OCI-LY7 (cell line): ENCODE measurements around the gene SHROOM3. TPM values are rescaled to one million over a fixed set of nuclear protein-coding genes. Genes with fewer than 3 reads are reported as not detected.

Experiments used
- BruUV-seq: library from RNA; stranded (reverse); fragments of 400-500 nt; replicated peaks from 2 replicates; lab custom pipeline; 2021; lab: Mats Ljungman, UMichigan
- CTCF ChIA-PET: fragments of 300-600 bp; sonication (Branson Sonifier 250); formaldehyde crosslinking; loops from one replicate; lab custom pipeline; 2022; ENCODE audit warnings: antibody characterized with exemption; ENCODE audit not compliant: unreplicated experiment; lab: Charles Lee
- POLR2A ChIA-PET: fragments of 300-600 bp; sonication (Branson Sonifier 250); formaldehyde crosslinking; loops from one replicate; lab custom pipeline; 2022; ENCODE audit warnings: antibody characterized with exemption; lab: Charles Lee
- DNase-seq: peaks from one replicate; pipeline ENCODE4 v3.0.0-alpha.2; 2015; ENCODE audit warnings: low spot score
- H2AFZ ChIP-seq: fragments of 200-600 bp; sonication (generic), shearing (Covaris generic); 2 replicates; pipeline ENCODE4 v1.6.1; 2014; ENCODE audit warnings: mild to moderate bottlenecking, antibody characterized with exemption, low read length, moderate library complexity
- H3K27ac ChIP-seq: fragments of 200-600 bp; sonication (generic); 2 replicates; pipeline ENCODE4 v1.5.1; 2014; ENCODE audit warnings: mixed run types, low read depth, mild to moderate bottlenecking, moderate library complexity, low read length, inconsistent platforms; ENCODE audit not compliant: poor library complexity, severe bottlenecking
- H3K36me3 ChIP-seq: fragments of 200-600 bp; sonication (generic); 2 replicates; pipeline ENCODE4 v1.6.1; 2014; ENCODE audit warnings: mild to moderate bottlenecking, antibody characterized with exemption, low read length, moderate library complexity, mixed read lengths; ENCODE audit not compliant: insufficient read depth
- H3K4me1 ChIP-seq: fragments of 200-600 bp; sonication (generic); 2 replicates; pipeline ENCODE4 v1.5.1; 2014; ENCODE audit warnings: mild to moderate bottlenecking, low read length; ENCODE audit not compliant: insufficient read depth, poor library complexity, severe bottlenecking
- H3K4me2 ChIP-seq: fragments of 200-600 bp; sonication (generic); 2 replicates; pipeline ENCODE4 v1.6.1; 2014; ENCODE audit warnings: mild to moderate bottlenecking, low read length
- H3K4me3 ChIP-seq: fragments of 200-600 bp; sonication (generic); 2 replicates; pipeline ENCODE4 v1.5.1; 2014; ENCODE audit warnings: mild to moderate bottlenecking, low read depth, low read length; ENCODE audit not compliant: poor library complexity, severe bottlenecking
- H3K79me2 ChIP-seq: fragments of 200-600 bp; sonication (generic); 2 replicates; pipeline ENCODE4 v1.6.1; 2016; ENCODE audit warnings: low read depth, mild to moderate bottlenecking, low read length, moderate library complexity, mixed read lengths; ENCODE audit not compliant: insufficient read depth
- H3K9me2 ChIP-seq: fragments of 200-600 bp; sonication (generic); 2 replicates; pipeline ENCODE4 v1.6.1; 2016; ENCODE audit warnings: mild to moderate bottlenecking, low read length, mixed read lengths; ENCODE audit not compliant: insufficient read depth
- H3K9me3 ChIP-seq: fragments of 200-600 bp; sonication (generic); 2 replicates; pipeline ENCODE4 v1.6.1; 2014; ENCODE audit warnings: mild to moderate bottlenecking, mixed run types, low read length, mixed read lengths
- H4K20me1 ChIP-seq: fragments of 200-600 bp; sonication (generic); 2 replicates; pipeline ENCODE4 v1.6.1; 2014; ENCODE audit warnings: mild to moderate bottlenecking, antibody characterized with exemption, low read length, moderate library complexity, mixed read lengths; ENCODE audit not compliant: insufficient read depth
- EZH2phosphoT487 ChIP-seq: fragments of 200-600 bp; sonication (generic); IDR thresholded peaks from 2 replicates; pipeline ENCODE4 v1.6.1; 2018; ENCODE audit warnings: low read depth, borderline replicate concordance, mild to moderate bottlenecking, mixed run types, antibody characterized with exemption, low read length, moderate library complexity, mixed read lengths
- intact Hi-C: fragments of 100-400 bp; cut with micrococcal nuclease; formaldehyde crosslinking; loops from one replicate; pipeline ENCODE4 v1.10.0; 2022; ENCODE audit not compliant: unreplicated experiment
- total RNA-seq, 2 experiments: library from RNA; depleted of rRNA in 1 of 2; stranded (reverse); fragments of >200 nt in 1 of 2; shearing (Covaris generic) in 1 of 2; gene quantifications; 2 replicates each; pipeline ENCODE4 v1.2.3, GENCODE V29; 2014 to 2022
- TF ChIP-seq, protein P1 (sequence below): fragments of 200-600 bp; sonication (generic); conservative IDR thresholded peaks from 2 replicates; pipeline ENCODE4 v1.5.1; 2014; ENCODE audit warnings: mild to moderate bottlenecking, antibody characterized with exemption, low read length, moderate library complexity, mixed read lengths

Gene SHROOM3
- total RNA-seq, 2 experiments from 2014 or later: not detected

DNA sequence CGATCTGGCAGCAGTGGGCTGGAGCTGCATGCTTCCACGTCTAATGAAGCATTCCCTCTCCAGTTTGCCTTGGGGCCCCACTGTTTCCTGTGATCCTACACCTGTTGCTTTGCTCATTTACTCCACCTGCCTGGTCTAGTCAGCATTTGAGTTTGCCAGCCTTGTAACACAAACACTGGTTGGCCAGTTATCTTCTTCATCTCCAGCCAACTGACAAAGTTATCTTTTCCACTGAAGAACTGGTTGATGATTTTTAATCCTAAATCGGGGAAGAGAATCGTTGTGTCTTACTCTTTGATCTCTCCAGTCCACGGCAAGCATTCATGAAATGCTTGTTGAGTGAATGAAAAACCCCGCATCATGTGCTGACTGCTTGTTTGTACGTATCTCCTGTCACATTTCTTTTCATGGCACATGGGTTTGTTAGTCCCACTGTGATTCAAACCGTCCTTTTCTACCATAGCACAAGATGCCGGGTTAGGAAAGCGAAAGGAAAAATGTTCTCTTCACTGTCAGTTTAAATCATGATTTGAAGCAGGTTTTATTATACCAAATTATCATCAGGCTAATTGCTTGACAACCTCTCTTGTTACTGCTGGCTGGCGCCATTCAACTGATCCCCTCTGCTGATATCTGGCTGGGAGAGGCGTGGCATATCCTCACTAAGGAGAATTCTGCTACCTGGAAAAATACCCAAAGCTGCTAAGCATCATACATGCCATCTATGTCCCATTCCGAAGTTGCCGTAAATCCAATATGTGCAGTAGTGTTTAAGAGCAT lies 144.8 kb downstream of the SHROOM3 start:
- Histone ChIP-seq H3K9me3 (no peaks in the 10 kb centered on the region), H4K20me1 (no peaks in the 10 kb centered on the region; the same call in 1 of the 2 replicates), H3K4me3 (no peak overlapping the region), H2AFZ (no peak overlapping the region), H3K4me2 (no peak overlapping the region), H3K36me3 (no peaks in the 10 kb centered on the region), H3K27ac (no peak overlapping the region), H3K9me2 (no peaks in the 10 kb centered on the region), H3K79me2 (no peaks in the 10 kb centered on the region), H3K4me1 (no peaks in the 10 kb centered on the region)
- no peak for DNase-seq
- intact Hi-C loops: no loop called here
- no peak for TF ChIP-seq EZH2phosphoT487
- TF ChIP-seq, protein P1, sequence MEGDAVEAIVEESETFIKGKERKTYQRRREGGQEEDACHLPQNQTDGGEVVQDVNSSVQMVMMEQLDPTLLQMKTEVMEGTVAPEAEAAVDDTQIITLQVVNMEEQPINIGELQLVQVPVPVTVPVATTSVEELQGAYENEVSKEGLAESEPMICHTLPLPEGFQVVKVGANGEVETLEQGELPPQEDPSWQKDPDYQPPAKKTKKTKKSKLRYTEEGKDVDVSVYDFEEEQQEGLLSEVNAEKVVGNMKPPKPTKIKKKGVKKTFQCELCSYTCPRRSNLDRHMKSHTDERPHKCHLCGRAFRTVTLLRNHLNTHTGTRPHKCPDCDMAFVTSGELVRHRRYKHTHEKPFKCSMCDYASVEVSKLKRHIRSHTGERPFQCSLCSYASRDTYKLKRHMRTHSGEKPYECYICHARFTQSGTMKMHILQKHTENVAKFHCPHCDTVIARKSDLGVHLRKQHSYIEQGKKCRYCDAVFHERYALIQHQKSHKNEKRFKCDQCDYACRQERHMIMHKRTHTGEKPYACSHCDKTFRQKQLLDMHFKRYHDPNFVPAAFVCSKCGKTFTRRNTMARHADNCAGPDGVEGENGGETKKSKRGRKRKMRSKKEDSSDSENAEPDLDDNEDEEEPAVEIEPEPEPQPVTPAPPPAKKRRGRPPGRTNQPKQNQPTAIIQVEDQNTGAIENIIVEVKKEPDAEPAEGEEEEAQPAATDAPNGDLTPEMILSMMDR: no peak
- BruUV-seq: no TSS peak
- ChIA-PET POLR2A (interaction anchor here (2.2 kb wide), 1 partner anchor 10 kb away, joined by 5 read pairs; no protein-coding TSS in a partner anchor), CTCF (no interaction called here)

- Histone ChIP-seq H3K79me2 (no peaks in the 10 kb centered on the region), H3K36me3 (no peaks in the 10 kb centered on the region), H2AFZ (no peak overlapping the region), H3K9me3 (no peaks in the 10 kb centered on the region), H3K4me2 (no peak overlapping the region), H3K27ac (no peak overlapping the region), H3K4me3 (no peak overlapping the region), H3K4me1 (no peaks in the 10 kb centered on the region), H4K20me1 (no peaks in the 10 kb centered on the region; the same call in 1 of the 2 replicates), H3K9me2 (no peaks in the 10 kb centered on the region)
- intact Hi-C loops: no loop called here
- no peak for TF ChIP-seq EZH2phosphoT487
- TF ChIP-seq, protein P1: no peak
- BruUV-seq: no TSS peak
- CTCF ChIA-PET: no interaction called here
- no peak for DNase-seq
- POLR2A ChIA-PET: no interaction called here
These were observed 146.3 kb downstream of the SHROOM3 start for GRCh38 chr4:76581077-76581962.
